HG02973 (cell line): ENCODE results near the gene LCN12.

Experiments
- ATAC-seq: cut with Tn5 transposase; IDR thresholded peaks from one replicate; pipeline ENCODE4 v1.9.1; 2021; ENCODE audit warnings: moderate library complexity; ENCODE audit not compliant: unreplicated experiment

The LCN12 gene

DNA sequence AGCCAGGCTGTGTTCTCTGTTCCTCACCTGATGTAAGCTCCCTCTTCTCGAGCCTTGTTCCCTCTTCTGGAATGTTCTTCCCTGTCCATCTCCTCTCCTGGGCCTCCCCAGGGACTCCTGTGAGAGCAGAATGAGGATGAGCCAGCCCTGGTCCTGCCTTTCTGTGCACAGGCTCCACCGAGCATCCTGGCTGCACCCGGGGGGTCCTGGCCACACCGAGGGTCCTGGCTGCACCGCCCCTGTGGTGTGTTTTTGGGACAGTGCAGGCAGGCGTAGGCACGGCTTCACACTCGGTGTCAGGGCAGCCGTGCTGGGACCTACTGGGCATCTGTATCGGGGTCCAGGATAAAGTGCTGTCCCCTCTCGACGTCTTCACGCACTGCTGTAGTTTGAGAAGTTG, 25.3 kb upstream of the LCN12 start:
- ATAC-seq, result no peak

GRCh38 chr9:136927343-136928271, 24.5 kb upstream of the LCN12 start:
- no peak for ATAC-seq

GRCh38 chr9:136928591-136928990, 23.5 kb upstream of the LCN12 start:
- no peak for ATAC-seq

- ATAC-seq, result no peak
These were observed 22.1 kb upstream of the LCN12 start for GRCh38 chr9:136930014-136930413.

GRCh38 chr9:136931611-136932130, 20.4 kb upstream of the LCN12 start:
- no peak for ATAC-seq

DNA sequence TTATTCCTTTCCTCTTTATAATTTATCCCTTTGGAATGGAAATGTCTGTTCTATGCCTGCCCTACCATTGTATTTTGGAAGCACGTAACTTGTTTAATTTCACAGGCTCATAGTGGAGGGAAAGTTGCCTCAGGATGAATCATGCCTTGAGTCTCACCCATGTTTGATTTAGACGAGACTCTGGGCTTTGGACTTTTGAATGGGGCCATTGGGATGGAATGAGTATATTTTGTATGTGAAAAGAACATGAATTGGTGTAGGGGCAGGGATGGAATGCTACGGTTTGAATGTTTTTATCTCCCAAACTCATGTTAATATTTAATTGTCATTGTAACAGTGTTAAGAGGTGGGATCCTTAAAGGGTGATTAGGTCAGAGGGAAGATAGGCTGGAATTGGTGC, 17.8 kb upstream of the LCN12 start:
- ATAC-seq, result no peak

GRCh38 chr9:136935651-136936050, 16.4 kb upstream of the LCN12 start:
- ATAC-seq, result no peak

DNA sequence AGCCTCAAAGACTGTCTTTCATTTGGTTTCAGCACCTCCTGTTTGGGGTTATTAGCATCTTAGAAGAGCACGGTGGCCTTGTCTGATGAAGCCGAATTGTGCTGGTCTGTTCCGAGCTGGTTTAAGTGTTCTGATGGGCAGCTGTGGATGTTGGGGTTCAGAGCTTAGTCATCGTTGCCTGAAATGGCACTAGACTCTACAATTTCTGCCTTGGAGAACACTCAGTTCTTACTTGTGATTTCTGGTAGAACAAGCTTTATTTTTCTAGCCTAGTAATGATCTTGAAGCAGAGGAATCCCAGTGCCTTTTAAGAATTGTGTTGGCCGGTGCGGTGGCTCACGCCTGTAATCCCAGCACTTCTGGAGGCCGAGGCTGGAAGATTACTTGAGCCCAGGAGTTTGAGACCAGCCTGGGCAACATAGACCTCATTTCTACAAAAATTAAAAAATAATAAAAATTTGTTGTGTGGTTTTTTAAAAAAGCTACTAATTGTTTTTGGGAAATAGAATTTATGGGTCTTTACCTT, 15.4 kb upstream of the LCN12 start:
- no peak for ATAC-seq

- ATAC-seq, result no peak
These were observed 14.7 kb upstream of the LCN12 start for GRCh38 chr9:136937186-136938001.

DNA sequence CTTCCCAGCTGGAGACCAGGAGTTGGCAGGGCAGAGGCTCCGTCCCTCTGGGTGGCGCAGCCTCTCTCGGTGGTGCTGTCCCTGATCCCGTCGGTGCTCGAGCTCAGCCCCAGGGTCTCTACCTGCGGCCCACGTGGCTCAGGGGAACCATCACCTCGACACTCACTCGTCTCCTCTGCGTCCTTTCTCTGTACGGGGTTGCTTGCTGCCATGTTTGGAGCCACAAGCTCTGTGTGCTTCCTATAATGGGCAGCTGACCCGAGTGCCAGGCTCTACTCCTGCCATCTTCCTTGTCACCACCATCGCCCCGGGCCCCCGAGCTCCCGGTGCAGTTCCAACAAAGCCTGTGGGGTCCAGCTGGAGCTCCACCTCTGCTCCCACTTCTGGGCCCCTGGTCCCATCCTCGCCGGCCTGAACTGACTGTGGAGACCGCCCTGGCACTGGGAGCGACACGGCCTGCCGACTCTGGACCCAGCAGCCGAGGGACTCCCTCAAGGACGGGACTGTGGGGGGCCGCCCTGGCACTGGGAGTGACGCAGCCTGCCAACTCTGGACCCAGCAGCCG, 12.6 kb upstream of the LCN12 start:
- no peak for ATAC-seq

DNA sequence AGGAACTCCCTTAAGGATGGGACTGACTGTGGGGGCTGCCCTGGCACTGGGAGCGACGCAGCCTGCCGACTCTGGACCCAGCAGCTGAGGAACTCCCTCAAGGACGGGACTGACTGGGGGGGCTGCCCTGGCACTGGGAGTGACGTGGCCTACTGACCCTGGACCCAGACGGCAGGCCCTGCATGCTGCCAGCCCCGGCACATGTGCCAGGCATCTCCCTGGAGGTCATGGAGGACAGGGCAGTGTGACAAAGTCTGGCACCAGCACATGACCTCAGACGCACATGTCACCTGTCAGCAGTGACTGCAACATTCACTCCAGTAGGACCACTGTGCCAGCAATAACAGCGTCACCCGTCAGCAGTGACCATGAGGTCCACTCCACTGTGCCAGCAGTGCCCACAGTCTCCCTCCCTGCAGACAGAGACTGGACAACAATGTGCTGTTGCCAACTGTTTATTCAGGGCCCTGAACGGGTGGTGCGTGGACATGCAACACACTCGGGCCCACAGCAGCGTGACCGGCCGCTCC, 12.0 kb upstream of the LCN12 start:
- ATAC-seq, result no peak

- no peak for ATAC-seq
These were observed 11.4 kb upstream of the LCN12 start for GRCh38 chr9:136940526-136941230.

- ATAC-seq, result no peak
These were observed 10.6 kb upstream of the LCN12 start for GRCh38 chr9:136941231-136942111.

GRCh38 chr9:136942112-136942880, 9.8 kb upstream of the LCN12 start:
- ATAC-seq, result no peak

DNA sequence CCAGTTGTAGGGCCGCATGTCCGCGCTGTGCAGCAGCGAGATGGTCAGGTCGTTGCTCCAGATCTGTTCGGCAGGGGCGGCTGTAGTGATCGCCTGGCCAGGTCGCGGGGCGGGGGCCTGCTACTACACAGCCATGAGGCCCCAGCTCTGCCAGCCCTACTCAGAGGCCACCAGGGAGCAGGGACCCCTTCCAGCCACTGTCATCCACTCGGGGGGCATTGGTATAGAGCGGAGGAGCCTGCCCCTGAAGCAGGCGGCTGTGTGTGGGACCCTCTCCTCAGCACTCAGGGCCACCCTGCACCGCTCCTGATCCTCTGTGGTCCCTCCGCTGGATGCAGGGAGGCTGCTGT, 9.2 kb upstream of the LCN12 start:
- ATAC-seq, result no peak

DNA sequence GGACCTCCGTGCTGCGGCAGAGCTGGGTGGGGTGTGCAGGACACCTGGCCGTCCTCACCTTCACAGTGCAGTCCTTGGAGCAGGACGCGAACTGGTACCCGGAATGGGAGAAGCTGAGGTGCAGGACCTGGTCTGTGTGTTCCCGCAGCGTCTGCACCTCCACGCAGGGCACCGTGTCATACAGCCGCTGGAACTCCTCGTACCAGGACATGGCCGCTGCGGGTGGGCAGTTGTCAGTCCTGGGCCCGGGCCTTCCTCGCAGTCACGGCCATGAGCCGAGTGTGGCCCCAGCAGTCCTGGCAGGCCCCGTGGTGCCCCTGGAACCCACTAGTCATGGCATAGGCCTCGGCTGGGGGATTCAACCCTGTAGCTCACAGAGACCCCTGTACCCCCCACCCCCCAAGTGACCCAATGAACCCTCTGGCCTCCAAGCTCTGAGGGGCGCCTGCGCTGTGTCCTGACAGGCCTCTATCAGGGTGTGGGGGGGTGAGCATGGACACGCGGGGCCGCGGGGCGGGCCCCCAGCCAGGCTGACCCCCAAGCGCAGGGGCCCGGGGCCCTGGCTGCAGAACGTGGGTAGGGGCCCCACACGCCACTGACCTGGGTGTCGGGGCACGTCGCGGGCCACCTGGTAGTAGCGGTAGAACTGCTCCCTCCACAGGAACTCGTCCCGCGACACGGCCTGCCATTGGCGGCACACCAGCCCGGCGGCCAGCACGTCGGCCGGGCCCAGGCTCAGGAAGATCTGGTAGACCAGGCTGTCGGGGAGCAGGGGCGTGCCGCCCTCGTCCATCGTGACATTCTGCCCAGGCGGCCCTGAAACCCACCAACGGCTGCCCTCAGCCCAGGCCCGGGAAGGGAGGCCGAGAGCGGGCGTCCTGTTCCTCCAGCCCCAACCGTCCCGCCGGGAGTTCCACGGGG, 8.5 kb upstream of the LCN12 start:
- ATAC-seq, result peak; percentile 12

DNA sequence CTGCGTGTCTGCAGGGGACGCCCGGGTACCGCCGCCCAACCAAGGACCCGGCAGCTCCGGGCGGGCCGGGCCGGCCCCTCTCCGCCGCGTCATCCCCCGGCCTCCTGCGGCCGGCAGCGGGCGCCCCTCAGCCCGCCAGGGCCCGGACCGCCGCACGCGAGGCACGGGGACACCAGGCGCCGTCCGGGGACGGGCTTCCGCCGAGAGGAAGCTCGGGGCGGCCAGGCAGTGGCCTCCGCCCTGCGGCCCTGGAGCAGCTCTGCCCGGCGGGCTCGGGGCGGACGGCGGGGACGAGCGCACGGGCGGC, 7.9 kb upstream of the LCN12 start:
- ATAC-seq, result peak; percentile 32
